Measurements from ENCODE around the gene TRAPPC10.
A peak's percentile ranks its signal among the peaks of the same experiment; 100 is the strongest.

TRAPPC10 gene

GRCh38 chr21:43967981-43968380 lies 44.1 kb upstream of the TRAPPC10 start:
- Histone ChIP-seq H2BK120ac (ENCODE audit: low read depth, low read length) (no peak overlapping the region), H3K14ac (ENCODE audit: low read length) (peak overlapping the region; percentile 94), H3K4me1 (ENCODE audit: control insufficient read depth in 2 of 2, insufficient read depth in 1 of 2, low read depth in 1 of 2, low read length in 2 of 2) (no peaks in the 10 kb centered on the region), H4K8ac (ENCODE audit: low read depth, low read length) (no peak overlapping the region), H3K27ac (replicated peaks; ENCODE audit: low read length) (no peak overlapping the region), H2AK5ac (ENCODE audit: low read depth, low read length) (no peak overlapping the region), H3K4ac (ENCODE audit: low read length) (no peak overlapping the region), H2BK15ac (ENCODE audit: low read length) (no peak overlapping the region), H3K4me3 (ENCODE audit: low read length in 2 of 2) (no peak overlapping the region), H3K4me2 (ENCODE audit: insufficient read depth, low read length, poor library complexity, severe bottlenecking) (no peak overlapping the region), H3K18ac (ENCODE audit: low read length) (peak overlapping the region; percentile 59), H3K9me3 (replicated peaks in 1 of 2; ENCODE audit: control insufficient read depth in 2 of 2, insufficient read depth in 1 of 2, low read depth in 1 of 2, low read length in 2 of 2) (no peaks in the 10 kb centered on the region), H3K23ac (ENCODE audit: low read depth, low read length, poor library complexity) (no peak overlapping the region), H2BK12ac (ENCODE audit: low read length) (no peak overlapping the region), H3K9ac (ENCODE audit: low read depth, low read length, poor library complexity) (peak overlapping the region; percentile 40), H3K79me1 (ENCODE audit: low read depth, low read length) (peaks cover 1% of the 10 kb centered on the region), H2AFZ (ENCODE audit: low read length) (no peak overlapping the region), H4K91ac (ENCODE audit: low read depth, low read length, poor library complexity) (no peak overlapping the region), H3K27me3 (ENCODE audit: control insufficient read depth in 3 of 3, insufficient read depth in 3 of 3, low read depth in 1 of 3, low read length in 3 of 3) (no peaks in the 10 kb centered on the region), H3K36me3 (replicated peaks in 1 of 2; ENCODE audit: control insufficient read depth in 2 of 2, insufficient read depth in 2 of 2, low read length in 2 of 2) (peaks cover 0 to 46% of the 10 kb centered on the region in 2 donors), H2BK5ac (ENCODE audit: low read length) (no peak overlapping the region)
- no CpG with 5 or more reads among the region's 15 CpGs for WGBS, 2 donors (ENCODE audit: extremely low coverage in 2 of 2, insufficient read length in 2 of 2, insufficient replicate concordance in 1 of 2)
- no peak for DNase-seq (ENCODE audit: low spot score)

- Histone ChIP-seq H2AK5ac (ENCODE audit: low read depth, low read length) (no peak overlapping the region), H3K18ac (ENCODE audit: low read length) (peak overlapping the region; percentile 44), H2BK15ac (ENCODE audit: low read length) (no peak overlapping the region), H2BK12ac (ENCODE audit: low read length) (no peak overlapping the region), H3K4me2 (ENCODE audit: insufficient read depth, low read length, poor library complexity, severe bottlenecking) (no peak overlapping the region), H3K23ac (ENCODE audit: low read depth, low read length, poor library complexity) (no peak overlapping the region), H3K9me3 (replicated peaks in 1 of 2; ENCODE audit: control insufficient read depth in 2 of 2, insufficient read depth in 1 of 2, low read depth in 1 of 2, low read length in 2 of 2) (no peaks in the 10 kb centered on the region), H3K79me1 (ENCODE audit: low read depth, low read length) (peaks cover 1% of the 10 kb centered on the region), H3K14ac (ENCODE audit: low read length) (no peak overlapping the region), H3K27ac (replicated peaks; ENCODE audit: low read length) (no peak overlapping the region), H2BK120ac (ENCODE audit: low read depth, low read length) (no peak overlapping the region), H3K9ac (ENCODE audit: low read depth, low read length, poor library complexity) (no peak overlapping the region), H3K36me3 (replicated peaks in 1 of 2; ENCODE audit: control insufficient read depth in 2 of 2, insufficient read depth in 2 of 2, low read length in 2 of 2) (peaks cover 0 to 42% of the 10 kb centered on the region in 2 donors), H2AFZ (ENCODE audit: low read length) (no peak overlapping the region), H4K91ac (ENCODE audit: low read depth, low read length, poor library complexity) (no peak overlapping the region), H3K4ac (ENCODE audit: low read length) (no peak overlapping the region), H3K4me3 (ENCODE audit: low read length in 2 of 2) (no peak overlapping the region), H4K8ac (ENCODE audit: low read depth, low read length) (no peak overlapping the region), H3K27me3 (ENCODE audit: control insufficient read depth in 3 of 3, insufficient read depth in 3 of 3, low read depth in 1 of 3, low read length in 3 of 3) (no peaks in the 10 kb centered on the region), H2BK5ac (ENCODE audit: low read length) (peak overlapping the region; percentile 53), H3K4me1 (ENCODE audit: control insufficient read depth in 2 of 2, insufficient read depth in 1 of 2, low read depth in 1 of 2, low read length in 2 of 2) (no peaks in the 10 kb centered on the region)
- no peak for DNase-seq (ENCODE audit: low spot score)
- no CpG with 5 or more reads among the region's 19 CpGs for WGBS, 2 donors (ENCODE audit: extremely low coverage in 2 of 2, insufficient read length in 2 of 2, insufficient replicate concordance in 1 of 2)
Observed at GRCh38 chr21:43968410-43969114, 43.5 kb upstream of the TRAPPC10 start.

DNA sequence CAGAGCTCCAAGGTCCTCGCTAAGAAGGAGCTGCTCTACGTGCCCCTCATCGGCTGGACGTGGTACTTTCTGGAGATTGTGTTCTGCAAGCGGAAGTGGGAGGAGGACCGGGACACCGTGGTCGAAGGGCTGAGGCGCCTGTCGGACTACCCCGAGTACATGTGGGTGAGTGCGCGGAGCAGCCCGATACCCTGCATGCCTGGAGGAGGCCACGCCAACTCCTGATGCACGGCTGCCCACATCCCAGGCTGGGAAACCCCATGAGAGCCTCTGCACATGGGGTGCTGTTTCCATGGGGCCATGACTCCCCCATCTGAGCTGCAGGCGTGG lies 43.0 kb upstream of the TRAPPC10 start:
- H3K4me2 ChIP-seq (ENCODE audit: insufficient read depth, low read length, poor library complexity, severe bottlenecking) = no peak overlapping the region
- H3K79me1 ChIP-seq (ENCODE audit: low read depth, low read length) = peaks cover 1% of the 10 kb centered on the region

GRCh38 chr21:43970551-43970950 lies 41.6 kb upstream of the TRAPPC10 start:
- Histone ChIP-seq H3K36me3 (replicated peaks in 1 of 2; ENCODE audit: control insufficient read depth in 2 of 2, insufficient read depth in 2 of 2, low read length in 2 of 2) (peaks cover 0 to 37% of the 10 kb centered on the region in 2 donors), H2AK5ac (ENCODE audit: low read depth, low read length) (no peak overlapping the region), H2BK120ac (ENCODE audit: low read depth, low read length) (no peak overlapping the region), H2BK12ac (ENCODE audit: low read length) (no peak overlapping the region), H3K4me3 (ENCODE audit: low read length in 2 of 2) (no peak overlapping the region), H3K79me1 (ENCODE audit: low read depth, low read length) (peaks cover 1% of the 10 kb centered on the region), H3K23ac (ENCODE audit: low read depth, low read length, poor library complexity) (no peak overlapping the region), H4K91ac (ENCODE audit: low read depth, low read length, poor library complexity) (no peak overlapping the region), H2BK5ac (ENCODE audit: low read length) (no peak overlapping the region), H2AFZ (ENCODE audit: low read length) (no peak overlapping the region), H3K4me2 (ENCODE audit: insufficient read depth, low read length, poor library complexity, severe bottlenecking) (no peak overlapping the region), H3K18ac (ENCODE audit: low read length) (no peak overlapping the region), H3K27me3 (ENCODE audit: control insufficient read depth in 3 of 3, insufficient read depth in 3 of 3, low read depth in 1 of 3, low read length in 3 of 3) (no peaks in the 10 kb centered on the region), H3K9me3 (replicated peaks in 1 of 2; ENCODE audit: control insufficient read depth in 2 of 2, insufficient read depth in 1 of 2, low read depth in 1 of 2, low read length in 2 of 2) (peaks cover 0 to 3% of the 10 kb centered on the region in 2 donors), H3K27ac (replicated peaks; ENCODE audit: low read length) (no peak overlapping the region), H4K8ac (ENCODE audit: low read depth, low read length) (no peak overlapping the region), H3K9ac (ENCODE audit: low read depth, low read length, poor library complexity) (no peak overlapping the region), H3K14ac (ENCODE audit: low read length) (no peak overlapping the region), H3K4ac (ENCODE audit: low read length) (no peak overlapping the region), H3K4me1 (ENCODE audit: control insufficient read depth in 2 of 2, insufficient read depth in 1 of 2, low read depth in 1 of 2, low read length in 2 of 2) (peaks cover 0 to 2% of the 10 kb centered on the region in 2 donors), H2BK15ac (ENCODE audit: low read length) (no peak overlapping the region)
- no CpG with 5 or more reads among the region's 18 CpGs for WGBS, 2 donors (ENCODE audit: extremely low coverage in 2 of 2, insufficient read length in 2 of 2, insufficient replicate concordance in 1 of 2)
- DNase-seq (ENCODE audit: low spot score) = no peak

More for the DNA sequence above, 43.0 kb upstream of the TRAPPC10 start:
- H4K91ac ChIP-seq (ENCODE audit: low read depth, low read length, poor library complexity) = no peak overlapping the region
- peak overlapping the region; percentile 44 for H3K18ac ChIP-seq (ENCODE audit: low read length)
- no CpG with 5 or more reads among the region's 17 CpGs for WGBS, 2 donors (ENCODE audit: extremely low coverage in 2 of 2, insufficient read length in 2 of 2, insufficient replicate concordance in 1 of 2)
- no peaks in the 10 kb centered on the region for H3K9me3 ChIP-seq (replicated peaks in 1 of 2; ENCODE audit: control insufficient read depth in 2 of 2, insufficient read depth in 1 of 2, low read depth in 1 of 2, low read length in 2 of 2)
- no peak overlapping the region for H2BK12ac ChIP-seq (ENCODE audit: low read length)
- H2BK15ac ChIP-seq (ENCODE audit: low read length) = no peak overlapping the region
- H3K27me3 ChIP-seq (ENCODE audit: control insufficient read depth in 3 of 3, insufficient read depth in 3 of 3, low read depth in 1 of 3, low read length in 3 of 3) = no peaks in the 10 kb centered on the region
- no peaks in the 10 kb centered on the region for H3K4me1 ChIP-seq (ENCODE audit: control insufficient read depth in 2 of 2, insufficient read depth in 1 of 2, low read depth in 1 of 2, low read length in 2 of 2)
- H2BK5ac ChIP-seq (ENCODE audit: low read length) = no peak overlapping the region
- no peak overlapping the region for H2BK120ac ChIP-seq (ENCODE audit: low read depth, low read length)
- H3K9ac ChIP-seq (ENCODE audit: low read depth, low read length, poor library complexity) = peak overlapping the region; percentile 81
- H3K36me3 ChIP-seq (replicated peaks in 1 of 2; ENCODE audit: control insufficient read depth in 2 of 2, insufficient read depth in 2 of 2, low read length in 2 of 2) = peaks cover 0 to 40% of the 10 kb centered on the region in 2 donors
- H4K8ac ChIP-seq (ENCODE audit: low read depth, low read length) = no peak overlapping the region
- peak overlapping the region; percentile 37 for H3K4ac ChIP-seq (ENCODE audit: low read length)
- no peak overlapping the region for H3K4me3 ChIP-seq (ENCODE audit: low read length in 2 of 2)
- H3K23ac ChIP-seq (ENCODE audit: low read depth, low read length, poor library complexity) = peak overlapping the region; percentile 65
- no peak overlapping the region for H2AK5ac ChIP-seq (ENCODE audit: low read depth, low read length)
- H3K27ac ChIP-seq (replicated peaks; ENCODE audit: low read length) = no peak overlapping the region
- no peak overlapping the region for H3K14ac ChIP-seq (ENCODE audit: low read length)
- no peak for DNase-seq (ENCODE audit: low spot score)
- no peak overlapping the region for H2AFZ ChIP-seq (ENCODE audit: low read length)
